Esophagus squamous epithelium (tissue), 4 donors: ENCODE measurements around the gene LZTR1.

Experiments
- POLR2A ChIP-seq, 4 donors: fragments of 450-650 bp; IDR thresholded peaks; one replicate each; pipeline ENCODE4 v1.6.1; 2017; ENCODE audit warnings: antibody characterized with exemption in 4 of 4, mild to moderate bottlenecking in 4 of 4, moderate library complexity in 3 of 4
- TF ChIP-seq, protein P1 (sequence below), 6 experiments: fragments of 450-650 bp in 4 of 6; fragments of 200-600 bp in 2 of 6; sonication (generic) in 2 of 6; IDR thresholded peaks; one replicate each; pipeline ENCODE4 v1.5.1; 2016 to 2019; ENCODE audit warnings: antibody characterized with exemption in 6 of 6, mild to moderate bottlenecking in 4 of 6, moderate library complexity in 4 of 6

DNA sequence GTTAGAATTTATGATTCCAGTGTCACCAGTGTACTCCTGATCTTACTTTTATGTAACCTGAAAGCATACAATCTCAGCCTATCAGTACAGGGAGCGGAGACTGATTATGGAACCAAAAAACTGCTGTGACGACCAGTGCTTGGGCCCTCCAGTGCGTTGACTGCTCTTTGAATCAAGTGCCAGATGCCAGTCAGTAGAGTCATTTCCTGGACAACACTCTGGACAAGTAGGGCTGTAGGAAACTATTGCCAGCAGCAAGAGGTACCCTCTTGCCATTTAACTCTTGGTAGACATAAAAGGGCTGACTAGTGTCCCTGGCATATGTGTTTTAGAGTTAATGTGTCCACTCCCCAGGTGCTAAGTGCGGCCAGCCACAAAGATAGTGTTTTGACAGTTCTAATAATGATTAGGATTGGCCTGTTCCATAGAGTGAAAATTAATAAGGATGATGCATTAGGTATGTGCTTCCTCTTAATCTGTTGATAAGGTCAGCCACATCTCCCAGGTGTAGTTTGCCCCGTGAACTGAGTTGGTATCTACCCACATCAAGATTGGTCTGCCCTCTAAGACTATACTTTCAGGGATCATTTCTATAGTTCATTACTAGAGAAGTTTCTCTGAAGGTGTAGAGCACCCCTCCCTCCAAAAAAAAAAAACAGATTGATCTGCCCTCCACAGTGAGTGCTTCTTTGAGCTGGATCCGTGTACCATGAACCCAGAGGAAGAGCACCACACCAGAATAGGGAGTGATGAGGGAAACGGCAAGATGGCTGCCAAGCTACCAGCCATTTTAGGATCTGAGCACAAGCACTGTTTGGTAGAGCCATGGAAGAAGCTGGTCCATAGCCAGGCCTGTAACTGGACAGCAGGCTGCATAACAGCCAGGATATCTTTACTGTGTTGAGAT, 35.8 kb upstream of the LZTR1 start:
- TF ChIP-seq, protein P1, sequence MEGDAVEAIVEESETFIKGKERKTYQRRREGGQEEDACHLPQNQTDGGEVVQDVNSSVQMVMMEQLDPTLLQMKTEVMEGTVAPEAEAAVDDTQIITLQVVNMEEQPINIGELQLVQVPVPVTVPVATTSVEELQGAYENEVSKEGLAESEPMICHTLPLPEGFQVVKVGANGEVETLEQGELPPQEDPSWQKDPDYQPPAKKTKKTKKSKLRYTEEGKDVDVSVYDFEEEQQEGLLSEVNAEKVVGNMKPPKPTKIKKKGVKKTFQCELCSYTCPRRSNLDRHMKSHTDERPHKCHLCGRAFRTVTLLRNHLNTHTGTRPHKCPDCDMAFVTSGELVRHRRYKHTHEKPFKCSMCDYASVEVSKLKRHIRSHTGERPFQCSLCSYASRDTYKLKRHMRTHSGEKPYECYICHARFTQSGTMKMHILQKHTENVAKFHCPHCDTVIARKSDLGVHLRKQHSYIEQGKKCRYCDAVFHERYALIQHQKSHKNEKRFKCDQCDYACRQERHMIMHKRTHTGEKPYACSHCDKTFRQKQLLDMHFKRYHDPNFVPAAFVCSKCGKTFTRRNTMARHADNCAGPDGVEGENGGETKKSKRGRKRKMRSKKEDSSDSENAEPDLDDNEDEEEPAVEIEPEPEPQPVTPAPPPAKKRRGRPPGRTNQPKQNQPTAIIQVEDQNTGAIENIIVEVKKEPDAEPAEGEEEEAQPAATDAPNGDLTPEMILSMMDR (IDR thresholded peaks at IDR 0.05): no peak
- TF ChIP-seq POLR2A (IDR thresholded peaks at IDR 0.05): no peak
